Pancreas (tissue), 10 donors: ENCODE data around the gene TSKS. TPM values are rescaled to one million over a fixed set of nuclear protein-coding genes. Genes with fewer than 3 reads are reported as not detected.
A peak's percentile ranks its signal among the peaks of the same experiment; 100 is the strongest.

Source experiments
- ATAC-seq, 4 donors: fragments of 200-7000 bp; cut with Tn5 transposase; one replicate each; pipeline versions ENCODE4 v1.8.0 to v1.9.1; 2020; ENCODE audit warnings: mild to moderate bottlenecking in 4 of 4, moderate library complexity in 4 of 4
- DNase-seq, 6 donors: peaks; one replicate each; pipeline ENCODE4 v3.0.0-alpha.2; 2020
- FAIRE-seq: peaks from 2 replicates; lab custom pipeline; 2012; peaks lifted over from hg19 to GRCh38; lab: Jason Lieb, UNC
- H3K27ac ChIP-seq, 4 donors: fragments of 200-600 bp; sonication (generic); 1 replicate in 3 of 4; 2 replicates in 1 of 4; pipeline versions ENCODE4 v1.5.0 to v1.8.0; 2020
- H3K27me3 ChIP-seq, 4 donors: fragments of 200-600 bp; one replicate each; pipeline ENCODE4 v1.8.0; 2021
- H3K36me3 ChIP-seq, 3 donors: fragments of 200-600 bp; sonication (generic) in 1 of 3; one replicate each; pipeline versions ENCODE4 v1.5.0 to v1.8.0; 2020 to 2021
- H3K4me1 ChIP-seq, 3 donors: fragments of 200-600 bp; one replicate each; pipeline ENCODE4 v1.8.0; 2021
- H3K4me3 ChIP-seq, 4 donors: fragments of 200-600 bp; sonication (generic) in 2 of 4; one replicate each; pipeline versions ENCODE4 v1.5.0 to v1.8.0; 2020 to 2021
- H3K9me3 ChIP-seq, 4 donors: fragments of 200-600 bp; one replicate each; pipeline ENCODE4 v1.8.0; 2021
- WGBS, 2 donors: extraction: QIAGEN DNeasy Blood & Tissue Kit; methylation state at CpG; one replicate each; pipeline ENCODE4 v1.1.7; 2013; 5-methylcytosine and 5-hydroxymethylcytosine counted together
- intact Hi-C, 3 donors: fragments of 100-400 bp; cut with DNase I; formaldehyde crosslinking; loops; one replicate each; pipeline versions ENCODE4 v1.11.1 to v1.14.2; 2022
- polyA plus RNA-seq, 2 donors: library from polyadenylated mRNA; stranded (reverse); fragments of 200-250 nt; gene quantifications; one replicate each; pipeline ENCODE4 v1.2.3, GENCODE V29; 2013
- total RNA-seq, 6 donors: library from RNA; stranded (reverse); fragmentation: NEBNext Ultra II Directional in 4 of 6; extraction: Animal tissue kit (Norgen Biotek cat#: 25700) in 4 of 6; gene quantifications; one replicate each; pipeline versions ENCODE4 v1.2.1 to v1.2.4, GENCODE V29; 2021 to 2023
- TF ChIP-seq, protein P1 (sequence below), 4 donors: fragments of 200-600 bp; sonication (generic) in 3 of 4; IDR thresholded peaks; one replicate each; pipeline versions ENCODE4 v1.5.0 to v1.8.0; 2021; ENCODE audit warnings: antibody characterized with exemption in 4 of 4
- donor health status: healthy with polysubstance abuse.
- donor health status: DM: no; HTN: no; CAD: no; lungs with moderate emphysema.
- donor health status: DM: no; HTN: no; CAD: no.
- donor health status: control.
- donor health status: control.
- donor health status: Bipolar disorder and iron deficiency.
- donor health status: DM: yes; HTN: yes; CAD: no.
- donor health status: DM: no; HTN: no; CAD: no.
- donor health status: DM: no; HTN: no; CAD: no.
- donor health status: DM: yes; HTN: yes; CAD: no.

TSKS gene
- under 1 TPM in 3 of 6 donors, not detected in 3; 0.08 to 0.34 (median 0.09) TPM for total RNA-seq
- under 1 TPM; 0.35 to 0.76 TPM for polyA plus RNA-seq

DNA sequence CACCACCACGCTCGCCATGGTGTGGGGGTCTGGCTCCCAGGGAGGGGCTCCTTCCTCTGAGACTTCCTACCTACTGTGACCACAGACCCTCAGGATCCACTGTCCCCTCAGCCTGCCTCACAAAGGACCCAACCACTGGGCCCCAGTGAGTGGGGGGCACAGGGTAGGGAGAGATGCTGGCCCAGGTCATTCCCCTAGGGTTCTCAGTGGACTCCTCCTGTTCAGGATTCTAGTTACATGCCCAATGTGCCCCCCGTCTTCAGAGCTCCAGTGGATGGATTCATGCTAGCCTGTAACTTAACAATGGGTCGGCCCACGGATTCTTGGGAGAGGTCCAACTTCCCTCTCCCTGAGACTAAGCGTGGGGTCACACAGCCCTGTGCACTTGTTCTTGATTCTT is at the start of gene TSKS:
TSKS (minus strand) TSS at position 77 of the 400 bp plus-strand sequence; CDS start at position 18, 59 bp downstream.
- no peak within 1 kb of the TSS for H3K27ac ChIP-seq
- WGBS, 2 donors, result 72 to 73% methylated on average over 6 of the region's 6 CpGs
- H3K9me3 ChIP-seq, result no peaks in the 10 kb centered on the region
- no peak for DNase-seq
- H3K4me1 ChIP-seq, result peaks cover 0 to 15% (median 0%) of the 10 kb centered on the region in 3 donors
- H3K4me3 ChIP-seq, result no peak within 1 kb of the TSS
- TF ChIP-seq, protein P1, sequence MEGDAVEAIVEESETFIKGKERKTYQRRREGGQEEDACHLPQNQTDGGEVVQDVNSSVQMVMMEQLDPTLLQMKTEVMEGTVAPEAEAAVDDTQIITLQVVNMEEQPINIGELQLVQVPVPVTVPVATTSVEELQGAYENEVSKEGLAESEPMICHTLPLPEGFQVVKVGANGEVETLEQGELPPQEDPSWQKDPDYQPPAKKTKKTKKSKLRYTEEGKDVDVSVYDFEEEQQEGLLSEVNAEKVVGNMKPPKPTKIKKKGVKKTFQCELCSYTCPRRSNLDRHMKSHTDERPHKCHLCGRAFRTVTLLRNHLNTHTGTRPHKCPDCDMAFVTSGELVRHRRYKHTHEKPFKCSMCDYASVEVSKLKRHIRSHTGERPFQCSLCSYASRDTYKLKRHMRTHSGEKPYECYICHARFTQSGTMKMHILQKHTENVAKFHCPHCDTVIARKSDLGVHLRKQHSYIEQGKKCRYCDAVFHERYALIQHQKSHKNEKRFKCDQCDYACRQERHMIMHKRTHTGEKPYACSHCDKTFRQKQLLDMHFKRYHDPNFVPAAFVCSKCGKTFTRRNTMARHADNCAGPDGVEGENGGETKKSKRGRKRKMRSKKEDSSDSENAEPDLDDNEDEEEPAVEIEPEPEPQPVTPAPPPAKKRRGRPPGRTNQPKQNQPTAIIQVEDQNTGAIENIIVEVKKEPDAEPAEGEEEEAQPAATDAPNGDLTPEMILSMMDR (IDR thresholded peaks at IDR 0.05), result no peak
- H3K36me3 ChIP-seq, result no peaks in the 10 kb centered on the region
- no peak for FAIRE-seq
- H3K27me3 ChIP-seq, result no peaks in the 10 kb centered on the region
- ATAC-seq, result no peak
- intact Hi-C loops, result no loop called here

GRCh38 chr19:49812452-49812996 is 49.4 kb upstream of the TSKS start:
- Histone ChIP-seq H3K36me3 (no peaks in the 10 kb centered on the region), H3K27me3 (no peaks in the 10 kb centered on the region), H3K9me3 (no peaks in the 10 kb centered on the region), H3K4me3 (peak overlapping the region; percentile 54 to 73 (median 67)), H3K27ac (peak overlapping the region; percentile 67 to 87 (median 79)), H3K4me1 (peaks cover 8 to 17% (median 10%) of the 10 kb centered on the region in 3 donors)
- DNase-seq, result no peak
- intact Hi-C loops, result no loop called here
- ATAC-seq, result no peak
- no peak for FAIRE-seq
- WGBS, 2 donors, result 41 to 44% methylated on average over 11 of the region's 11 CpGs
- TF ChIP-seq, protein P1 (IDR thresholded peaks at IDR 0.05), result no peak

GRCh38 chr19:49811328-49811727 is 48.2 kb upstream of the TSKS start:
- H3K27ac ChIP-seq, result no peak overlapping the region
- ATAC-seq (no peak), DNase-seq (no peak), FAIRE-seq (no peak)
- H3K9me3 ChIP-seq, result no peaks in the 10 kb centered on the region
- 95 to 96% methylated on average over 6 of the region's 6 CpGs for WGBS, 2 donors
- H3K27me3 ChIP-seq, result no peaks in the 10 kb centered on the region
- H3K4me1 ChIP-seq, result peaks cover 4 to 10% (median 9%) of the 10 kb centered on the region in 3 donors
- intact Hi-C loops, result no loop called here
- no peaks in the 10 kb centered on the region for H3K36me3 ChIP-seq
- TF ChIP-seq, protein P1 (IDR thresholded peaks at IDR 0.05), result no peak
- H3K4me3 ChIP-seq, result no peak overlapping the region

- Histone ChIP-seq H3K9me3 (no peaks in the 10 kb centered on the region), H3K36me3 (no peaks in the 10 kb centered on the region), H3K27ac (peak overlapping the region; percentile 69 to 83 (median 72)), H3K27me3 (no peaks in the 10 kb centered on the region), H3K4me1 (peaks cover 4 to 10% (median 7%) of the 10 kb centered on the region in 3 donors), H3K4me3 (peak overlapping the region in 2 of 4 donors; percentile 53 to 65)
- ATAC-seq (no peak), FAIRE-seq (no peak), DNase-seq (peak in 2 of 6 donors; percentile 37 to 38)
- 90 to 94% methylated on average over 5 of the region's 5 CpGs for WGBS, 2 donors
- intact Hi-C loops, result no loop called here
- TF ChIP-seq, protein P1 (IDR thresholded peaks at IDR 0.05), result no peak
Observed at GRCh38 chr19:49809941-49810389, 46.9 kb upstream of the TSKS start.
